IPS-18c (cell line): Measurements from ENCODE around the gene CCDC152.
"Not testable (repeated sequence)": the region's sequence is repeated elsewhere in the genome, so short reads cannot be mapped to it uniquely, and the experiment has no call there.

Source experiments
- H3K4me3 ChIP-seq: 2 replicates; pipeline ENCODE4 v1.7.0; 2013; ENCODE audit warnings: low read depth, mild to moderate bottlenecking, low read length, moderate library complexity; ENCODE audit not compliant: insufficient read depth
- H3K9me3 ChIP-seq: one replicate; pipeline ENCODE4 v1.6.1; 2013; ENCODE audit warnings: mild to moderate bottlenecking, low read length, moderate library complexity; ENCODE audit not compliant: control insufficient read depth, insufficient read depth

CCDC152 gene

GRCh38 chr5:42830924-42831323, 74.3 kb downstream of the CCDC152 start:
- no peaks in the 10 kb centered on the region for H3K9me3 ChIP-seq
- H3K4me3 ChIP-seq, result no peak overlapping the region

GRCh38 chr5:42832060-42832459, 75.4 kb downstream of the CCDC152 start:
- peaks cover 2% of the 10 kb centered on the region for H3K9me3 ChIP-seq
- no peak overlapping the region for H3K4me3 ChIP-seq

GRCh38 chr5:42836070-42836769, 79.6 kb downstream of the CCDC152 start:
- peaks cover 2% of the 10 kb centered on the region for H3K9me3 ChIP-seq
- H3K4me3 ChIP-seq, result no peak overlapping the region

- peaks cover 2% of the 10 kb centered on the region for H3K9me3 ChIP-seq
- no peak overlapping the region for H3K4me3 ChIP-seq
Measured at GRCh38 chr5:42837601-42838000, 81.0 kb downstream of the CCDC152 start.

DNA sequence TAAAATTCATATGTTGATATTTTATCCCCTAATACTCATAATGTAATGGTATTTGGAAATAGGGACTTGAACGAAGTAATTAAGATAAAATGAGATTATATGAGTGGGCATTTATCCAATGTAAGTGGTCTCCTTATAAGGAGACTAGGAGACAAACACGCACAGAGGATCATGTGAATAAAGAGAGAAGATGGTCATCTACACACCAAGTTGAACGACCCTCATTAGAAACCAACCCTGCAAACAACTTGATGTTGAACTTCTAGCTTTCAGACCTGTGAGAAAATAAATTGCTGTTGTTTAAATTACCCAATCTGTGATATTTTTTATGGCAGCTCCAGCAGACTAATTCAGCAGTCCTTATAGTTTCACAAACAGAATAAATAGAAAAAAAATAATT, 82.6 kb downstream of the CCDC152 start:
- Histone ChIP-seq H3K4me3 (no peak overlapping the region), H3K9me3 (peaks cover 2% of the 10 kb centered on the region)

DNA sequence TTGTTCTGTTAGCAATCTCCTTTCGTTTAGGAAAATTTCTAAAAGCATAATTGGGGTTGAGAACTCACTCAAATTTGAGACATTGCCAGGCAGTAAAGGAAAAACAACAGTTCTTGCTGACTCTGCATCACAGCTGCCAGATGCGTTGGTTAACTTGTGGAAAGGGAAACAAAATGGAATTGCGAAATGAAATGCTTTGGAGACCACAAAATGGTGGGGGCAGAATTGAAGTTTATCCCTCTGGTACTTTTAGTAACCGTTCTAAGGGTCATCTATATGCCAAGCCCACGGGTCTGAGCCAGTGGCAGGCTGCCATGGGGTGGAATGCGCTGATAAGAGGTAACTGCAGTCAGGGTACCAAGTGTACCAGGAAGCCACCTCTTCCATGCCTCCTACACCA, 83.7 kb downstream of the CCDC152 start:
- Histone ChIP-seq H3K9me3 (peaks cover 2% of the 10 kb centered on the region), H3K4me3 (no peak overlapping the region)

DNA sequence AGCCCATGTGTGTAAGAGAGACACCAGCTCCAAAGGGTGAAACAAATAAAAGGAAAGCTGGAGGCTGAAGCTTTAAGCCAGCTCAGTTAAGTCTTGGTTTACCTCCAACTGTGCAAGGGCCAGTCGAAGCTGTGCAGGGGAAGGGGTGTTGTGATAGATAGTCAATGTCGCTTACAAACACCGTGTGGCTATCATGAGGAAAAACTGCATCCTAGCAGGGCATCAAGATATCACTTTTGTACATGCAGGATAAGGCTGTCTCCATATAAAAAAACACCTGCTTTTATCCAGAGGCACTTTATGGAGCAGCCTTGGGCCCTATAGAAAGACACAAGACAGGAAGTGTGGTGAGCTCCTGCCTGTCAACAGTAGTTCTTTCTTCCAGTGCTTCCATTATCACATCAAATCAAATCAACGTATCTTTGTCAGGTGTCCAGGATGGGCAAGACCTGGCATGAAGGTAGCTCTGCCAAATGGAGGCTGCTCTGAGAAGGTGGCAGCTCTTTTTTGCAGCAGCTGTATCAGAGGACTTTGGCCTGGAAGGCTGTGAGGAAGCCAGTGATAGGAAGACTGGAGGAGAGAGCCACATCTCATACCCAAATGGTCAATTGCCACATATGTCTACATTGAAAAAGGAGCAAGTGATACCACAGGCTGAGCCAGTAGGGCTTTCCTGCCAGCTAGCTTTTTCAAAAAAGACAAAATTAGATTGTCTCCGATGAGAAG, 84.4 kb downstream of the CCDC152 start:
- H3K4me3 ChIP-seq, result no peak overlapping the region
- peaks cover 2% of the 10 kb centered on the region for H3K9me3 ChIP-seq

- no peak overlapping the region for H3K4me3 ChIP-seq
- H3K9me3 ChIP-seq, result no peaks in the 10 kb centered on the region
Measured at GRCh38 chr5:42842921-42843641, 86.5 kb downstream of the CCDC152 start.

DNA sequence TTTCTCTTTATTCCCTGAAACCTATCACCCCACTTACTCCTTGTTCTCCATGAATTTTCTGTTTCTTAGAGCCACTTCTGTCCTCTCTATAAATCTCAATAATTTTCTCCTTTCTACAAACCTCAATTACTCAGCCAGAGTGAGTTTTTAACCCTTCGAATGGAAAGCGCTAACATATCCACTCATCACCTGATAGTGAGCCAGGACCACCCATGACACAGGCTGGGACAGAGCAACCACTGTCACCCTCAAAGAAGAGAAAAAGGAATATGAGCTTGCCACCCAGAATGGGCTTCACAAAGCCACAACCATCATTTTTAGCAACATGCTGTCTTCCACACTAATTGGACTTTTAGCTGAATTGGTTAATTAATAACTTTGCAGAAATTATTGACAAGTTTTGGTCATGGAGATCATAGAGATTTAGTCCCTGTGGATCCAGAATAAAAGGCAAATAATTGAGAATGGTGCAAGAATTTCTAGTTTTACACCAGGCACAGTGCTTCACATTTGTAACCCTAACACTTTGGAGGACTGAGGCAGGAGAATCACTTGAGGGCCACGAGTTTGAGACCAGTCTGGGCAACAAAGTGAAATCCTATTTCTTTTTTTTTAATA, 87.2 kb downstream of the CCDC152 start:
- H3K4me3 ChIP-seq, result no peak overlapping the region
- no peaks in the 10 kb centered on the region for H3K9me3 ChIP-seq

DNA sequence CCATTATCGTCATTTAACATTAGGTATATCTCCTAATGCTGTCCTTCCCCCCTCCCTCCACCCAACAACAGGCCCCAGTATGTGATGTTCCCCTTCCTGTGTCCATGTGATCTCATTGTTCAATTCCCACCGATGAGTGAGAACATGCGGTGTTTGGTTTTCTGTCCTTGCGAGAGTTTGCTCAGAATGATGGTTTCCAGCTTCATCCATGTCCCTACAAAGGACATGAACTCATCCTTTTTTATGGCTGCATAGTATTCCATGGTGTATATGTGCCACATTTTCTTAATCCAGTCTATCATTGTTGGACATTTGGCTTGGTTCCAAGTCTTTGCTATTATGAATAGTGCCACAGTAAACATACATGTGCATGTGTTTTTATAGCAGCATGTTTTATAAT, 87.8 kb downstream of the CCDC152 start:
- H3K4me3 ChIP-seq, result not testable (repeated sequence)

GRCh38 chr5:42848545-42848944, 91.9 kb downstream of the CCDC152 start:
- Histone ChIP-seq H3K9me3 (no peaks in the 10 kb centered on the region), H3K4me3 (no peak overlapping the region)

More for the DNA sequence above, 87.8 kb downstream of the CCDC152 start:
- H3K9me3 ChIP-seq, result not testable (repeated sequence)

- no peaks in the 10 kb centered on the region for H3K9me3 ChIP-seq
- no peak overlapping the region for H3K4me3 ChIP-seq
Measured at GRCh38 chr5:42851481-42851880, 94.9 kb downstream of the CCDC152 start.
